LNCAP (cell line): ENCODE data around the gene ZSWIM3.

Source experiments
- CTCF ChIP-seq: fragments of 450-650 bp; IDR thresholded peaks from 2 replicates; pipeline ENCODE4 v1.5.1; 2017; ENCODE audit warnings: mild to moderate bottlenecking

Gene ZSWIM3

DNA sequence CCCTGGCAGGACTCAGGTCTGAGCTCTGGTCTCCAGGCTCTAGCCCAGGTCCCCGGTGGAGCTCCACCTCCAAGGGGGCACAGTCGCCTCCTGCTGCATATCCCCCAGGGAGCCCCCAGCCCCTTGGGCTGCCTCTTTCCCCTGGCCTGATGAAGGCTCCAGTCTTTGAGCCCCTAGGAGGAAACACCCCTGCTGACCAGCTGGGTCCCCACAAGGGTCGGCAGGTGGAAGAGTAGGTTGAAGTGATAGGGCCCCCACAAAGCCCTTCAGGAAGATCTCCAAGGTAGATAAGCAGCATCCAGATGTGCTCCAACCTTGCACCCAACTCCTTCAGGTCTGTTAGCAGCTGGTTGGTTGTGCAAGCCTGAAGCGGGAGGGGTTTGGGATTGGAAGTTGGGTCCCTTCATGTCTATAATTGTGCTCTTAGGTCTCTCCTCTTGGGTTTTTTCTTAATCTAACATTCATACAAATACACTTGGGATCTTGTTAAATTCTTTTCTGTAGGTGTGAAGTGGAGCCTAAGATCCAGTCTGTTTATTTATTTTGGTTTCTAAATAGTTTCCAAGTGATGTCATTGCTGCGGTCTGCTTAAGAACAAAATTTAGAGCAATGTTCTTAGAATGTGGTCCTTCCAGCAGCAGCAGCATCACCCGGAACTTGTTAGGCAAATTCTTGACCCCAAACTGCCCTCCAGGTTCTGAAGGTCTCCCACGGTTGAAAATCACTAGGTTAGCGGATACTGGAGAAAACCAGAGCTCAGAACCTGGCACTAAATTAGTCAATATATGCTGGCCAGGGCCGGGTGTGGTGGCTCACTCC lies 39.8 kb upstream of the ZSWIM3 start:
- no peak for TF ChIP-seq CTCF

- no peak for TF ChIP-seq CTCF
Observed at GRCh38 chr20:45818239-45818638, 39.2 kb upstream of the ZSWIM3 start.

DNA sequence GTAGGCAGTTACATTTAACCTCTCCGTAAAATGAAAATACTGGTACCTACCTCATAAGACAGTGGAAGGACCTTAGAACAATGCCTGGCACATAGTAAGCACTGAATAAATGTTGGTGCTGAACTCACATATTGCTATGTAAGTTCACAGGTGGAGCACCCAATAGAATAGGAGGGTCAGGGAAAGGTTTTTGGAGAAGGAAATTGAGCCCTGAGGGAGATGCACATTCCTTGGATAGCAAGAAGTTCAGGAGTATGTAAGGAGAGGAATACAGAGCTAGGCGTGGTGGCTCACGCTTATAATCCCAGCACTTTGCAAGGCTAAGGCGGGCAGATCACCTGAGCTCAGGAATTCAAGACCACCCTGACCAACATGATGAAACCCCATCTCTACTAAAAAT lies 37.9 kb upstream of the ZSWIM3 start:
- TF ChIP-seq CTCF: no peak

GRCh38 chr20:45821947-45822346 lies 35.5 kb upstream of the ZSWIM3 start:
- TF ChIP-seq CTCF: no peak

GRCh38 chr20:45822857-45823256 lies 34.6 kb upstream of the ZSWIM3 start:
- TF ChIP-seq CTCF: no peak

DNA sequence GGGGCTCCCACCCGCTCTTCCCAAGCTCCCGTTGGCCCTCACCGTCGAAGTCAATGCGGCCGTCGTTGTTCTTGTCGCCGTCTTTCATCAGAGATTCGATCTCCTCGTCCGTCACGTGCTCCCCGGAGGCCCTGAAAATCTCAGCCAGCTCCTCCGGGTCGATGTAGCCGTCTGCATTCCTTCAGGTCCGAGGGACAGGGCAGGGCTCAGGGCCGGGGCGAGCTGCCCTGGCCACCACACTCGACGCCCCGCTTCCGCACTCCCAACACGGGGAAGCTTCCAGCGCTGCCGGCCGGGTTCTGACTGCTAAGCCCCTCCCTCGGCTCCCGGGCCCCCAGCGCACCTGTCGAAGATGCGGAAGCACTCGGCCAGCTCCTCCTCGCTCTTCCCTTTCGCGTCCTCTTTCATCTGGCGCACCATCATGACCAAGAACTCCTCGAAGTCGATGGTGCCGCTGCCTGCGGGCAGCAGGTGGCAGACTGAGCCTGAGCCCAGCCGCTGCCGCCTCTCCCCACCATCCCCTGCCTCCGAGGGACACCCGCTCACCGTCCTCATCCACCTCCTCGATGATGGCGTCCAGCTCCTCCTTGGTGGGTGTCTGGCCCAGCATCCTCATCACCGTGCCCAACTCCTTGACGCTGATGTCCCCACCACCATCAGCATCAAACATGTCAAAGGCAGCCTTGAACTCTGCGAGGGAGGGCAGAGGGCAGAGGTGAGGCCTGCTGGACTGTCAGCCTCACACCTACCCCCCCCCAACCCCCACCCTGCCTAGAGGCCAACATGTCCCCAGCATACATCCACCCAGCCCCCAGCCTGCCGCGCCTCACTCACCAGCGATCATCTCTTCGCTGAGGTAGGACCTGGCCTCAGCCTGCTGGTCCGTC lies 33.2 kb upstream of the ZSWIM3 start:
- peak; percentile 32; the same call in 1 of the 2 replicates for TF ChIP-seq CTCF

GRCh38 chr20:45826381-45827019 lies 30.9 kb upstream of the ZSWIM3 start:
- TF ChIP-seq CTCF: no peak
